MM.1S (cell line): Measurements from ENCODE around the gene ATG4A.
A peak's percentile ranks its signal among the peaks of the same experiment; 100 is the strongest.

ENCODE experiments used
- DNase-seq: peaks from one replicate; pipeline ENCODE4 v3.0.0-alpha.2; 2015
- H2AFZ ChIP-seq: fragments of 300-600 bp; sonication (generic); 2 replicates; pipeline ENCODE4 v1.6.0; 2016; ENCODE audit warnings: antibody characterized with exemption, low read length
- H3F3A ChIP-seq: fragments of 300-600 bp; sonication (generic); 2 replicates; pipeline ENCODE4 v1.6.1; 2016; ENCODE audit warnings: mild to moderate bottlenecking, antibody characterized with exemption, low read length, moderate library complexity, mixed read lengths; ENCODE audit not compliant: insufficient read depth
- H3K27ac ChIP-seq: fragments of 300-600 bp; sonication (generic); 2 replicates; pipeline ENCODE4 v1.5.1; 2016; ENCODE audit warnings: mild to moderate bottlenecking, low read length
- H3K27me3 ChIP-seq: fragments of 300-600 bp; sonication (generic); replicated peaks from 2 replicates; pipeline ENCODE4 v1.6.0; 2016; ENCODE audit warnings: low read length; ENCODE audit not compliant: insufficient read depth
- H3K36me3 ChIP-seq: fragments of 300-600 bp; sonication (generic); replicated peaks from 2 replicates; pipeline ENCODE4 v1.6.1; 2016; ENCODE audit warnings: mild to moderate bottlenecking, low read length, mixed read lengths; ENCODE audit not compliant: insufficient read depth
- H3K4me1 ChIP-seq: fragments of 300-600 bp; sonication (generic); 2 replicates; pipeline ENCODE4 v1.6.1; 2016; ENCODE audit warnings: low read length, mixed read lengths
- H3K4me2 ChIP-seq: fragments of 300-600 bp; sonication (generic); 2 replicates; pipeline ENCODE4 v1.6.0; 2016; ENCODE audit warnings: low read depth, low read length
- H3K4me3 ChIP-seq: fragments of 300-600 bp; sonication (generic); 2 replicates; pipeline ENCODE4 v1.5.1; 2016; ENCODE audit warnings: low read length, mixed read lengths
- H3K79me2 ChIP-seq: fragments of 300-600 bp; sonication (generic); 2 replicates; pipeline ENCODE4 v1.6.1; 2016; ENCODE audit warnings: mixed run types, low read length, mixed read lengths
- H3K9ac ChIP-seq: fragments of 300-600 bp; sonication (generic); 2 replicates; pipeline ENCODE4 v1.6.1; 2016; ENCODE audit warnings: low read length, mixed read lengths
- H3K9me2 ChIP-seq: fragments of 300-600 bp; sonication (generic); replicated peaks from 2 replicates; pipeline ENCODE4 v1.6.1; 2016; ENCODE audit warnings: mild to moderate bottlenecking, low read length, mixed read lengths; ENCODE audit not compliant: insufficient read depth
- H3K9me3 ChIP-seq: fragments of 300-600 bp; sonication (generic); replicated peaks from 2 replicates; pipeline ENCODE4 v1.6.1; 2016; ENCODE audit warnings: mild to moderate bottlenecking, low read length, mixed read lengths; ENCODE audit not compliant: insufficient read depth
- H4K20me1 ChIP-seq: fragments of 300-600 bp; sonication (generic); 2 replicates; pipeline ENCODE4 v1.6.1; 2016; ENCODE audit warnings: mild to moderate bottlenecking, low read length, moderate library complexity, mixed read lengths; ENCODE audit not compliant: insufficient read depth
- CTCF ChIP-seq: fragments of 300-600 bp; sonication (generic); IDR thresholded peaks from 2 replicates; pipeline ENCODE4 v1.5.1; 2016; ENCODE audit warnings: antibody characterized with exemption, low read length, mixed read lengths
- EZH2 ChIP-seq: fragments of 300-600 bp; sonication (generic); optimal IDR thresholded peaks from 2 replicates; pipeline ENCODE3; 2017; ENCODE audit warnings: low read depth, mild to moderate bottlenecking, antibody characterized with exemption, low read length, mixed read lengths
- EZH2phosphoT487 ChIP-seq: fragments of 300-600 bp; sonication (generic); IDR thresholded peaks from 2 replicates; pipeline ENCODE4 v1.6.1; 2018; ENCODE audit warnings: antibody characterized with exemption, low read length

Gene ATG4A

GRCh38 chrX:108165383-108166111 lies 74.0 kb downstream of the ATG4A start:
- no peak for DNase-seq
- no peaks in the 10 kb centered on the region for H3K79me2 ChIP-seq
- no peaks in the 10 kb centered on the region for H3K9me3 ChIP-seq
- H3K9me2 ChIP-seq: no peaks in the 10 kb centered on the region
- H3K9ac ChIP-seq: no peak overlapping the region
- no peaks in the 10 kb centered on the region for H3F3A ChIP-seq
- 0 out of 2 replicates have a peak overlapping the region, but pooled peaks have one; percentile 18 for H3K4me2 ChIP-seq
- H4K20me1 ChIP-seq: no peaks in the 10 kb centered on the region
- H3K4me1 ChIP-seq: no peaks in the 10 kb centered on the region
- H3K4me3 ChIP-seq: no peak overlapping the region
- no peaks in the 10 kb centered on the region for H3K36me3 ChIP-seq
- peak overlapping the region; percentile 67 for H2AFZ ChIP-seq
- no peak overlapping the region for H3K27ac ChIP-seq
- no peak for TF ChIP-seq EZH2
- no peak for TF ChIP-seq EZH2phosphoT487
- peak; percentile 27 for TF ChIP-seq CTCF
- no peaks in the 10 kb centered on the region for H3K27me3 ChIP-seq

- Histone ChIP-seq H3K79me2 (no peaks in the 10 kb centered on the region), H3K4me1 (no peaks in the 10 kb centered on the region), H3F3A (no peaks in the 10 kb centered on the region), H4K20me1 (no peaks in the 10 kb centered on the region), H3K9me2 (no peaks in the 10 kb centered on the region), H3K27ac (no peak overlapping the region), H3K4me3 (no peak overlapping the region), H3K36me3 (no peaks in the 10 kb centered on the region), H3K4me2 (no peak overlapping the region), H3K9me3 (no peaks in the 10 kb centered on the region), H2AFZ (no peak overlapping the region), H3K9ac (no peak overlapping the region), H3K27me3 (no peaks in the 10 kb centered on the region)
- DNase-seq: no peak
- TF ChIP-seq EZH2phosphoT487 (no peak), EZH2 (no peak), CTCF (no peak)
These were observed 75.8 kb downstream of the ATG4A start for GRCh38 chrX:108167211-108167872.

- no peaks in the 10 kb centered on the region for H3K4me1 ChIP-seq
- H3K9ac ChIP-seq: no peak overlapping the region
- H3K9me2 ChIP-seq: no peaks in the 10 kb centered on the region
- no peaks in the 10 kb centered on the region for H3F3A ChIP-seq
- DNase-seq: no peak
- no peaks in the 10 kb centered on the region for H3K36me3 ChIP-seq
- TF ChIP-seq EZH2phosphoT487 (no peak), EZH2 (no peak), CTCF (no peak)
- no peak overlapping the region for H3K4me2 ChIP-seq
- H3K4me3 ChIP-seq: no peak overlapping the region
- H3K27me3 ChIP-seq: no peaks in the 10 kb centered on the region
- no peaks in the 10 kb centered on the region for H3K9me3 ChIP-seq
- no peaks in the 10 kb centered on the region for H3K79me2 ChIP-seq
- no peak overlapping the region for H2AFZ ChIP-seq
- H3K27ac ChIP-seq: no peak overlapping the region
- H4K20me1 ChIP-seq: no peaks in the 10 kb centered on the region
These were observed 77.6 kb downstream of the ATG4A start for GRCh38 chrX:108168961-108169740.
